IPS-18c (cell line): ENCODE measurements around the gene H6PD.

ENCODE experiments used
- H3K4me3 ChIP-seq: 2 replicates; pipeline ENCODE4 v1.7.0; 2013; ENCODE audit warnings: low read depth, mild to moderate bottlenecking, low read length, moderate library complexity; ENCODE audit not compliant: insufficient read depth
- H3K9me3 ChIP-seq: one replicate; pipeline ENCODE4 v1.6.1; 2013; ENCODE audit warnings: mild to moderate bottlenecking, low read length, moderate library complexity; ENCODE audit not compliant: control insufficient read depth, insufficient read depth

Gene H6PD

DNA sequence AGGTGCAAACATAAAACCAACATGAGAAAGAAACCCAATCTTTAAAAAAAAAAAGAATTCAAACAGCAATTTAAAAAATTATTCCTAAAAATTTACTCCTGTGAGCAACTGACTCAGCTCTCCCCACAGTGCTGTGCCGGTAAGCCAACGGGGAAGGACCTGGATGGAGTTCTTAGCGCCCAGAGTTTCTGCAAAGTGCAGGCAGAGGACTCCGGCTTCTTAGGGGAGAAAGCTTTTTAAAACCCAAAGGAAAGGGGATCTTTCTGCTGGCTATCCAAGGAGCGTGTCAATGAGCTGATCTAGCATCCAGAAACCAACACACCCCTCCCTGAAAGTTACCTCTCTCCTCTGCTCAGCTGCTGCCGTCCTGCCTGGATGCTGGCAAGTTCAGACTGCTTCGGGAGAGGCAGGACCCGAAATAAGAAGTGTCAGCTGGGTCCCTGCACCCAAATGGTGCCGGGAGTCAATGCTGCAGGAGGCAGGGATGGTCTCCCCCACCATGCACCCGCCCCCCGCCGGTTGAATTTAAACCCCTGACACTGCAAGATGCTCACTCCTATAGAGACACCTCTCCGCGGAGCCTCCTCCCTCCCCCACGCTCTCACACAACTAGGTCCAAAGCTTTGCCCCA lies 32.2 kb upstream of the H6PD start:
- no peak overlapping the region; the same call in 1 of the 2 replicates for H3K4me3 ChIP-seq
- no peaks in the 10 kb centered on the region for H3K9me3 ChIP-seq

DNA sequence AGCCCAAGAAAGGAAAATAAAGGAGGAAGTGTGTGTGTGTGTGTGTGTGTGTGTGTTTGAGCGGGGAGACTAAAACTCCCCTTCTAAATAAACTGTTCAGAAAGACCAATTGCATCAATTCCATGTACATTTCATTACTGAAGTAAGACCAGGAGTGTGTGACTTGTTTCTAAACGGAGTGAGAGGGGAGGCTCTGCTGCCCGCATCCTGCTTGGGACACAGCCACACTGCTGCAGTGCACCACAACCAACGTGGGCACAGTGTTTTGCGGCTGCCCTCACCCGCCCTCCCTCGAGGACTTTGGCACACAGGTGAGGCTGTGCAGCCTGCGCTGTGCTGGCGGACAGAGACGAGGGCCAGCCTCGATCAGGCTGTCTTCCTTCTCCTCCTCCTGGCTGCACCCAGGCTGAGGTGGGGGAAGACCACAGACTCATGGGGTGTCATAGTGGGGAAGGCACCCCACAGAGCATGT lies 31.0 kb upstream of the H6PD start:
- Histone ChIP-seq H3K4me3 (no peak overlapping the region), H3K9me3 (no peaks in the 10 kb centered on the region)

DNA sequence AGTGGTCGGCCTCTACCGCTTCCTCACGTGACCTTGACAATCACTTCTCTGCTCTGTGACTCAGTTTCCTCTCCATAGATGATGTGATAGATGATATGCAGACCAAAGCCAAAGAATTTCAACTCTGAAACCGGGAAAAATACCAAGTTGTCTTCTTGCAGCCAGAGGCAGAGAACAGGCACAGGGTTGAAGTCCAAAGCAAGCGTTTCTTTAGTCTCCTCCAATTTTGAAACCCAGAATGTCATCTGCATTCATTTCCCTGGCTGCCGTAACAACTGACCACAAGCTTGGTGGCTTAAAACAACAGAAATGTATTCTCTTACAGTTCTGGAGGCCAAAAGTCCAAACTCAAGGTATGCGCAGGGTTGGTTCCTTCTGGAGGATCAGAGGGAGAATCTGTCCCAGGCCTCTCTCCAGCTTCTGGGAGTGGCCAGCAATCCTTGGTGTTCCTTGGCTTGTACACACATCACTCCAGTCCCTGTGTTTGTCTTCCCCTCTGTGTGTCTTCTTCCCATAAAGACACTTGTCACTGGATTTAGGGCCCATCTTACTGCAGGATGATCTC lies 30.3 kb upstream of the H6PD start:
- no peaks in the 10 kb centered on the region for H3K9me3 ChIP-seq

GRCh38 chr1:9207086-9207485 lies 27.5 kb upstream of the H6PD start:
- Histone ChIP-seq H3K4me3 (no peak overlapping the region), H3K9me3 (no peaks in the 10 kb centered on the region)

More for the DNA sequence above, 30.3 kb upstream of the H6PD start:
- H3K4me3 ChIP-seq: no peak overlapping the region

- no peak overlapping the region for H3K4me3 ChIP-seq
- H3K9me3 ChIP-seq: no peaks in the 10 kb centered on the region
Measured at GRCh38 chr1:9207715-9208114, 26.9 kb upstream of the H6PD start.

DNA sequence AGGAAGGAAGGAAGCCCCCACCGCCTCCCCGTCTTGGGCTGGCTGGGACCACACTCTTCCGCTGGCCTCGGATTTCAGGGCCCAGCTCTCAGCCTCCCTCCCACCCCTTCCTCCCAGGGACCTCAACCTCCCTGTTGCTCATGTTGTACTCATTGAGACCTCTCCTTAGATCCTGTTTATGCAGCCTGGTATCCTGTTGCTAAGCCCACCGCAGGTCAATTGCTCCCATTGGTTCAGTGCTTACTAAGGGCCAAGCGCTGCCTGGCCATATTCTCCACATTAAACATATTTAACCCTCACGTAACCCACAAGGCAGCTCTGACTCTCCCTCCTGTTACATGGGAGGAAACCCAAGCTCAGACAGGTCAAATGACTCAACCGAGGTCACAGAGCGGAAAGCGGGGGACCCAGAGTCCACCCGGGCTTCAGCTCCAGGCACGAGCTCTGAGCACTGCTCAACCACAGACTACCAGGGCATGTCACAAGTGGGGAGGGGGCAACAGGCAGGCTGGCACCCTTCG lies 23.2 kb upstream of the H6PD start:
- Histone ChIP-seq H3K9me3 (no peaks in the 10 kb centered on the region), H3K4me3 (no peak overlapping the region)

GRCh38 chr1:9212735-9213134 lies 21.8 kb upstream of the H6PD start:
- Histone ChIP-seq H3K4me3 (no peak overlapping the region), H3K9me3 (no peaks in the 10 kb centered on the region)

GRCh38 chr1:9213956-9214355 lies 20.6 kb upstream of the H6PD start:
- Histone ChIP-seq H3K9me3 (no peaks in the 10 kb centered on the region), H3K4me3 (no peak overlapping the region)

GRCh38 chr1:9218917-9219316 lies 15.7 kb upstream of the H6PD start:
- H3K9me3 ChIP-seq: no peaks in the 10 kb centered on the region
- no peak overlapping the region for H3K4me3 ChIP-seq

GRCh38 chr1:9222846-9223625 lies 11.5 kb upstream of the H6PD start:
- H3K4me3 ChIP-seq: no peak overlapping the region

GRCh38 chr1:9224664-9225410 lies 9.7 kb upstream of the H6PD start:
- peaks cover 4% of the 10 kb centered on the region for H3K9me3 ChIP-seq
- no peak overlapping the region for H3K4me3 ChIP-seq

More at GRCh38 chr1:9222846-9223625, 11.5 kb upstream of the H6PD start:
- H3K9me3 ChIP-seq: peaks cover 4% of the 10 kb centered on the region

DNA sequence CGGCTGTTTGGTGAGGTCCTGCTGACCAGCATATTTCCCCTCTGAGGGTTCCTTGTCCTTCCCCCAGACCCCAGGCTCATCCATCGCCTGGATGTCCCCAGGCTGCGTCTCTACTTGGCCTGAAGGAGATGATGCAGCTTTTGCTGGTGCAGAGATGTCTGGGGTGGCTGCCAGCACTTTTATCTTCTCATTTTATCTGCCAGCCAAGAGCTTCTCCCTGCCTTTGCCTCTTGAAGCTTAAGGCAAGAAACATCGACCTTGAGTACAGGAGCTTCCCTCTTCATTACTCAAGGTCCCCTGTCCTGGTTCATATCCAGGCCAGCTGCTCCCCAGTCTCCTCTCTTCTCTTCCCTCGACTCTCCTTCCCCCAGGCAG lies 9.2 kb upstream of the H6PD start:
- H3K4me3 ChIP-seq: no peak overlapping the region

DNA sequence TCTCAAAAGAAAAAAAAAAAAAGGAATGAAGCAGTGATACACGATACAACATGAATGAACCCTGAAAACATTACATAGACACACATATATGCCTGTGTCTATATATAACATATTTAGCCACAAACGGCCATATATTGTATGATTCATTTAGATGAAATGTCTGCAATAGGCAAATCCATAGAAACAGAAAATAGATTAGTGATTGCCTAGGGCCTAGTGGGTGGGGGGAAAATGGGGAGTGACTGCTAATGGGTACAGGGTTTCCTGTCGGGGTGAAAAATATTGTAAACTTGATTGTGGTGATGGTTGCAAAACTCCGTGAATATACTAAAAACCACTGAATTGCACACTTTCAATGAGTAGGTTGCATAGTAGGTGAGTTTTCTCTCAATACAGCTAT lies 6.0 kb upstream of the H6PD start:
- peaks cover 4% of the 10 kb centered on the region for H3K9me3 ChIP-seq
- H3K4me3 ChIP-seq: no peak overlapping the region

More for the DNA sequence above, 9.2 kb upstream of the H6PD start:
- peaks cover 4% of the 10 kb centered on the region for H3K9me3 ChIP-seq

GRCh38 chr1:9229549-9229948 lies 5.0 kb upstream of the H6PD start:
- Histone ChIP-seq H3K4me3 (no peak overlapping the region), H3K9me3 (peaks cover 2% of the 10 kb centered on the region)

DNA sequence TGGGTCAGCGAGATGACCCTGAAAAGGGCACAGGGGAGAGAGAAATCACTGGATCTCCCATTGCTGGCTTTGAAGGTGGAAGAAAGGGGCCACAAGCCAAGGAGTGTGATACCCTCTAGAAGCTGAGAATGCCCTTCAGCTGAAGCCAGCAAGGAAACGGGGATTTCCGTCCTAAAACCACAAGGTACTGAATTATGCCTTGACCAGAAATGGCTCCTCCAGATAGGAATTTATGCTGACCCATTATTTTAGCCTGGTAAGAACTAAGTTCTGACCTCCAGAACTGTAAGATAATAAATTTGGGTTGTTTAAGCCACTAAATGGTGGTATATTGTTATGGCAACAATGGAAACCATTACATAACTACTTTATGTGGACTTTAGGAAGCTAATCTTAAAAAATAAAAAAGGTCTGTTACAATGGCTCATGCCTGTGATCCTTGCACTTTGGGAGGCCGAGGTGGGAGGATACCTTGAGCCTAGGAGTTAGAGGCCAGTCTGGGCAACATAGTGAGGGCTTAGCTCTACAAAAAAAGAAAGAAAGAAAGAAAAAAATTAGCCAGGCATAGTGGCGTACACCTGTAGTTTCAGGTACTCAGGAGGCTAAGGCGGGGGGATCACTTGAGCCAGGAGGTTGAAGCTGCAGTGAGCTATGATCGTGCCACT lies 3.6 kb upstream of the H6PD start:
- no peak overlapping the region for H3K4me3 ChIP-seq
- no peaks in the 10 kb centered on the region for H3K9me3 ChIP-seq

DNA sequence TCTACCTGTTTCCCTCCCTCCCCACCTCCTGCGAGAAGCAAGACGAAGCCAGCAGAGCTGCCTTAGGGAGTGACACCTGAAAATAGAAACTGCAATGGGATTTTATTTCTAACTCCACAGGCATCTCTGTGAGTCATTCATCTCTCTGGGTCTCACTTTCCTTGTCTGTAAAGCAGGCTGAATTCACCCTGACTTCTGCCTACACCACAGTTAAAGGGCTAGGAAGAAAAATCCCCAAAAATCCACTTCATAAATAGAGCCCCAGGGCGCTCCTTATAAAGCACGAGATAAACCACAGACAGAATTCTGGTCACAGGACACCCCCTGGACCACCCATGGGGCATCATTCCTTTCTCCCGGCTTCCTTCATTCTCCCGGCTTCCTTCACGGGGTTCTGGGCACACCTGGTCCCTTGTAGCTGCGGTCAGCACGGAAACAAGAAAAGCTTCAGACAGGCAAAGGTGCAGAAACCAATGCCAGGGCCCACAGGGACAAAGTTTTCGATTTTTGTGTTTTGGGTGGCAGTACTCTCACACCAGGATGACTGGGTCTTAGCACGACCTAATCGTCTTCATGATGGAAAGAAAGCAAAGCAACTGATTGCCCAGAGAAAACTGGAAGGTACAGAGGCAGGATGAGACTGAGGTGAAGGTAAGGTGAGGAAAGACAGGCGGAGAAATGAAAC lies 2.8 kb upstream of the H6PD start:
- no peak overlapping the region for H3K4me3 ChIP-seq
- no peaks in the 10 kb centered on the region for H3K9me3 ChIP-seq
